IMR-90 (cell line): ENCODE data around the gene COA4. TPM values are rescaled to one million over a fixed set of nuclear protein-coding genes. Genes with fewer than 3 reads are reported as not detected.

Experiments used
- ATAC-seq: fragments of 200-7000 bp; cut with Tn5 transposase; 2 replicates; pipeline ENCODE4 v1.9.1; 2020; ENCODE audit warnings: low read depth, mild to moderate bottlenecking, moderate library complexity
- BruUV-seq: library from RNA; stranded (reverse); fragments of 400-500 nt; replicated peaks from 2 replicates; lab custom pipeline; 2021; lab: Mats Ljungman, UMichigan
- CTCF ChIA-PET: fragments of 300-600 bp; formaldehyde crosslinking; extraction: SDS; loops from one replicate; lab custom pipeline; 2021; ENCODE audit warnings: antibody characterized with exemption; lab: Yijun Ruan, JAX
- POLR2A ChIA-PET: fragments of 300-600 bp; sonication (Branson Sonifier 250); formaldehyde crosslinking; loops from one replicate; lab custom pipeline; 2022; ENCODE audit warnings: antibody characterized with exemption; ENCODE audit not compliant: unreplicated experiment; lab: Charles Lee
- DNase-seq: peaks from one replicate; pipeline ENCODE4 v3.0.0; 2013
- H2AFZ ChIP-seq: replicated peaks from 2 replicates; pipeline ENCODE3; 2013; ENCODE audit warnings: low read length, mild to moderate bottlenecking; ENCODE audit not compliant: poor library complexity
- H2AK5ac ChIP-seq: 2 replicates; pipeline ENCODE4 v1.6.1; 2013; ENCODE audit warnings: low read depth, low read length, inconsistent platforms
- H2AK9ac ChIP-seq: replicated peaks from 2 replicates; pipeline ENCODE3; 2013; ENCODE audit warnings: mild to moderate bottlenecking, low read depth, low read length, moderate library complexity; ENCODE audit not compliant: poor library complexity
- H2BK120ac ChIP-seq: 2 replicates; pipeline ENCODE4 v1.6.1; 2013; ENCODE audit warnings: low read depth, low read length, inconsistent platforms
- H2BK15ac ChIP-seq: 3 replicates; pipeline ENCODE4 v1.6.1; 2013; ENCODE audit warnings: low read depth, low read length, inconsistent platforms
- H2BK20ac ChIP-seq: 2 replicates; pipeline ENCODE4 v1.6.1; 2013; ENCODE audit warnings: low read depth, mild to moderate bottlenecking, inconsistent platforms, low read length, moderate library complexity
- H2BK5ac ChIP-seq: 2 replicates; pipeline ENCODE4 v1.6.1; 2013; ENCODE audit warnings: mild to moderate bottlenecking, low read depth, low read length, inconsistent platforms; ENCODE audit not compliant: poor library complexity, severe bottlenecking
- H3K14ac ChIP-seq: replicated peaks from 2 replicates; pipeline ENCODE4 v1.6.1; 2013; ENCODE audit warnings: low read depth, low read length, inconsistent platforms
- H3K18ac ChIP-seq: 2 replicates; pipeline ENCODE4 v1.6.1; 2013; ENCODE audit warnings: low read depth, low read length, control low read depth
- H3K23ac ChIP-seq: 2 replicates; pipeline ENCODE4 v1.6.1; 2013; ENCODE audit warnings: low read depth, low read length, inconsistent platforms
- H3K27ac ChIP-seq: 2 replicates; pipeline ENCODE4 v1.5.1; 2013; ENCODE audit warnings: mild to moderate bottlenecking, control low read depth, low read length; ENCODE audit not compliant: insufficient read depth
- H3K27me3 ChIP-seq: 2 replicates; pipeline ENCODE4 v1.6.1; 2013; ENCODE audit warnings: low read length; ENCODE audit not compliant: control insufficient read depth, insufficient read depth
- H3K36me3 ChIP-seq: 2 replicates; pipeline ENCODE4 v1.6.1; 2013; ENCODE audit warnings: low read length, mixed read lengths; ENCODE audit not compliant: control insufficient read depth, insufficient read depth
- H3K4ac ChIP-seq: 2 replicates; pipeline ENCODE4 v1.6.1; 2013; ENCODE audit warnings: low read depth, low read length, inconsistent platforms
- H3K4me1 ChIP-seq: 2 replicates; pipeline ENCODE4 v1.6.1; 2013; ENCODE audit warnings: low read length, mixed read lengths; ENCODE audit not compliant: control insufficient read depth, insufficient read depth
- H3K4me2 ChIP-seq: 2 replicates; pipeline ENCODE4 v1.6.1; 2013; ENCODE audit warnings: low read depth, mild to moderate bottlenecking, control low read depth, low read length, moderate library complexity
- H3K4me3 ChIP-seq: 2 replicates; pipeline ENCODE4 v1.5.1; 2013; ENCODE audit warnings: low read depth, mild to moderate bottlenecking, control low read depth, low read length, moderate library complexity; ENCODE audit not compliant: insufficient read depth
- H3K56ac ChIP-seq: 2 replicates; pipeline ENCODE4 v1.6.1; 2013; ENCODE audit warnings: low read length, inconsistent platforms; ENCODE audit not compliant: insufficient read depth; ENCODE audit errors: extremely low read depth
- H3K79me1 ChIP-seq, 2 experiments: 2 replicates each; pipeline ENCODE4 v1.6.1; 2013; ENCODE audit warnings: low read length in 2 of 2, inconsistent platforms in 1 of 2, low read depth in 1 of 2
- H3K9ac ChIP-seq: 2 replicates; pipeline ENCODE4 v1.6.1; 2013; ENCODE audit warnings: low read depth, low read length, control low read depth
- H3K9me1 ChIP-seq: 2 replicates; pipeline ENCODE4 v1.6.1; 2013; ENCODE audit warnings: low read length, inconsistent platforms; ENCODE audit not compliant: insufficient read depth
- H3K9me3 ChIP-seq: 2 replicates; pipeline ENCODE4 v1.6.1; 2013; ENCODE audit warnings: low read length; ENCODE audit not compliant: control insufficient read depth, insufficient read depth
- H4K20me1 ChIP-seq: 2 replicates; pipeline ENCODE4 v1.6.1; 2013; ENCODE audit warnings: low read length, inconsistent platforms; ENCODE audit not compliant: insufficient read depth
- H4K5ac ChIP-seq: 2 replicates; pipeline ENCODE4 v1.6.1; 2013; ENCODE audit warnings: mild to moderate bottlenecking, low read depth, low read length, control low read depth
- H4K8ac ChIP-seq, 2 experiments: 2 replicates each; pipeline ENCODE4 v1.6.1; 2013; ENCODE audit warnings: low read depth in 2 of 2, low read length in 2 of 2, control low read depth in 1 of 2, inconsistent platforms in 1 of 2
- H4K91ac ChIP-seq: 2 replicates; pipeline ENCODE4 v1.6.1; 2013; ENCODE audit warnings: low read depth, low read length, inconsistent platforms; ENCODE audit not compliant: insufficient read depth
- BHLHE40 ChIP-seq: fragments of 150-350 bp; IDR thresholded peaks from 2 replicates; pipeline ENCODE4 v1.6.1; 2016; ENCODE audit warnings: mild to moderate bottlenecking, low read depth, low read length
- CEBPB ChIP-seq: IDR thresholded peaks from 2 replicates; pipeline ENCODE4 v1.6.1; 2012; ENCODE audit warnings: low read depth, low read length, improper control_type of control experiment
- CHD1 ChIP-seq: IDR thresholded peaks from 2 replicates; pipeline ENCODE4 v1.6.1; 2012; ENCODE audit warnings: low read depth, low read length, improper control_type of control experiment
- FOS ChIP-seq: fragments of 150-350 bp; IDR thresholded peaks from 2 replicates; pipeline ENCODE4 v1.6.1; 2016; ENCODE audit warnings: low read depth, low read length
- MAFK ChIP-seq: IDR thresholded peaks from 2 replicates; pipeline ENCODE4 v1.6.1; 2012; ENCODE audit warnings: low read depth, low read length, improper control_type of control experiment
- MAZ ChIP-seq: IDR thresholded peaks from 2 replicates; pipeline ENCODE4 v1.6.1; 2012; ENCODE audit warnings: low read depth, mild to moderate bottlenecking, low read length, improper control_type of control experiment, moderate library complexity, borderline replicate concordance
- MXI1 ChIP-seq: IDR thresholded peaks from 2 replicates; pipeline ENCODE4 v1.6.1; 2012; ENCODE audit warnings: low read depth, mild to moderate bottlenecking, low read length, moderate library complexity, borderline replicate concordance
- POLR2A ChIP-seq: IDR thresholded peaks from 2 replicates; pipeline ENCODE4 v1.6.1; 2012; ENCODE audit warnings: mild to moderate bottlenecking, low read depth, low read length
- RAD21 ChIP-seq: IDR thresholded peaks from 2 replicates; pipeline ENCODE4 v1.6.1; 2012; ENCODE audit warnings: low read length, improper control_type of control experiment
- RCOR1 ChIP-seq: IDR thresholded peaks from 2 replicates; pipeline ENCODE4 v1.6.1; 2012; ENCODE audit warnings: mild to moderate bottlenecking, low read length, improper control_type of control experiment; ENCODE audit not compliant: insufficient replicate concordance
- RFX5 ChIP-seq: IDR thresholded peaks from 2 replicates; pipeline ENCODE4 v1.8.0; 2012; ENCODE audit warnings: low read depth, mild to moderate bottlenecking, low read length, moderate library complexity
- SMC3 ChIP-seq: fragments of 150-350 bp; IDR thresholded peaks from 2 replicates; pipeline ENCODE4 v1.6.1; 2016; ENCODE audit warnings: low read depth, mild to moderate bottlenecking, antibody characterized with exemption, low read length, moderate library complexity
- WGBS, 2 experiments: methylation state at CpG; one replicate each; pipeline versions ENCODE4 v1.1.5 to v1.1.7; 2013; ENCODE audit warnings: missing lambda C conversion rate in 2 of 2; ENCODE audit not compliant: insufficient read length in 1 of 2; ENCODE audit errors: extremely low coverage in 2 of 2; 5-methylcytosine and 5-hydroxymethylcytosine counted together
- dilution Hi-C: fragments of 300-500 bp; cut with HindIII; formaldehyde crosslinking; loops from one replicate; pipeline ENCODE4 v1.14.3; 2018; ENCODE audit warnings: low sequenced_read_pairs; ENCODE audit not compliant: unreplicated experiment
- in situ Hi-C: fragments of 300-500 bp; cut with MboI; formaldehyde crosslinking; loops from 3 replicates; pipeline ENCODE4 v1.14.3; 2019; ENCODE audit warnings: low sequenced_read_pairs, inconsistent platforms, mixed read lengths
- intact Hi-C: fragments of 100-400 bp; cut with micrococcal nuclease; formaldehyde crosslinking; loops from 2 replicates; pipeline ENCODE4 v1.10.0; 2022
- polyA plus RNA-seq, 3 experiments: library from polyadenylated mRNA; depleted of rRNA; stranded (reverse); fragments of >200 nt; gene quantifications; 2 replicates each; pipeline ENCODE4 v1.2.3, GENCODE V29; 2012; ENCODE audit warnings: low replicate concordance in 1 of 3
- total RNA-seq: library from RNA; depleted of rRNA; stranded (reverse); fragments of >200 nt; gene quantifications from 2 replicates; pipeline ENCODE4 v1.2.3, GENCODE V29; 2012
- TF ChIP-seq, protein P1 (sequence below): fragments of 150-350 bp; IDR thresholded peaks from 2 replicates; pipeline ENCODE4 v1.6.1; 2017; ENCODE audit warnings: mild to moderate bottlenecking, antibody characterized with exemption, low read length, low read depth
- TF ChIP-seq, protein P2 (sequence below): fragments of 150-350 bp; IDR thresholded peaks from 2 replicates; pipeline ENCODE4 v1.6.1; 2016; ENCODE audit warnings: low read depth, mild to moderate bottlenecking, low read length, moderate library complexity, borderline replicate concordance
- TF ChIP-seq, protein P3 (sequence below): conservative IDR thresholded peaks from 2 replicates; pipeline ENCODE4 v1.5.1; 2012; ENCODE audit warnings: mild to moderate bottlenecking, low read depth, low read length, improper control_type of control experiment

The COA4 gene
- total and polyA plus RNA-seq, 2 of the 4 experiments (the other 2 are of a cell fraction), result 78.0 to 97.4 TPM

DNA sequence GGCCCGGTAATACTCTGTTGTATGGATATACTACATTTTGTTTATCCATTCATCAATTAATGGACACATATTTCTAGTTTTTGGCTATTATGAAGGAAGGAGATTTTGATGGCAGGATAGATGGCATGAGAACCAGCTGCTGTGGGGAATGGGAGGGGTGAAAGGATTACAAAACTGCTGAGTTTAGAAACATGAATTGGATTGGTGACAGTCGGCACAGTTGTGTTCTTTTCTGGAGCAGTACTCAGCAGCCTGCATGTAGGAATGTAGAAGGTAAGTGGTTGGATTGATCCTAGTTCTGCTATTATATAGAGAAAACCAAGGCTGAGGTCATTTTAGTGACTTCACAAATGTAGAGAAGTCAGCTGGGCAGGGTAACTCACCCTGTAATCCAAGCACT lies 7.2 kb upstream of the COA4 start:
- ChIA-PET CTCF (no interaction called here), POLR2A (no interaction called here)
- no peak overlapping the region for H2BK120ac ChIP-seq
- no peak overlapping the region for H2AK9ac ChIP-seq
- dilution Hi-C loops, result no loop called here
- H3K4me1 ChIP-seq, result peaks cover under 1% of the 10 kb centered on the region; the same call in 1 of the 2 replicates
- H3K9ac ChIP-seq, result no peak overlapping the region
- no peak overlapping the region for H3K4me3 ChIP-seq
- TF ChIP-seq RFX5 (no peak), CEBPB (no peak), SMC3 (no peak), CHD1 (no peak), FOS (no peak), BHLHE40 (no peak), RAD21 (no peak), MAFK (no peak), MAZ (no peak), RCOR1 (no peak), MXI1 (no peak), POLR2A (no peak)
- TF ChIP-seq, protein P1, sequence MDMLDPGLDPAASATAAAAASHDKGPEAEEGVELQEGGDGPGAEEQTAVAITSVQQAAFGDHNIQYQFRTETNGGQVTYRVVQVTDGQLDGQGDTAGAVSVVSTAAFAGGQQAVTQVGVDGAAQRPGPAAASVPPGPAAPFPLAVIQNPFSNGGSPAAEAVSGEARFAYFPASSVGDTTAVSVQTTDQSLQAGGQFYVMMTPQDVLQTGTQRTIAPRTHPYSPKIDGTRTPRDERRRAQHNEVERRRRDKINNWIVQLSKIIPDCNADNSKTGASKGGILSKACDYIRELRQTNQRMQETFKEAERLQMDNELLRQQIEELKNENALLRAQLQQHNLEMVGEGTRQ, result no peak
- TF ChIP-seq, protein P2, sequence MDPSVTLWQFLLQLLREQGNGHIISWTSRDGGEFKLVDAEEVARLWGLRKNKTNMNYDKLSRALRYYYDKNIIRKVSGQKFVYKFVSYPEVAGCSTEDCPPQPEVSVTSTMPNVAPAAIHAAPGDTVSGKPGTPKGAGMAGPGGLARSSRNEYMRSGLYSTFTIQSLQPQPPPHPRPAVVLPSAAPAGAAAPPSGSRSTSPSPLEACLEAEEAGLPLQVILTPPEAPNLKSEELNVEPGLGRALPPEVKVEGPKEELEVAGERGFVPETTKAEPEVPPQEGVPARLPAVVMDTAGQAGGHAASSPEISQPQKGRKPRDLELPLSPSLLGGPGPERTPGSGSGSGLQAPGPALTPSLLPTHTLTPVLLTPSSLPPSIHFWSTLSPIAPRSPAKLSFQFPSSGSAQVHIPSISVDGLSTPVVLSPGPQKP, result no peak
- TF ChIP-seq, protein P3, sequence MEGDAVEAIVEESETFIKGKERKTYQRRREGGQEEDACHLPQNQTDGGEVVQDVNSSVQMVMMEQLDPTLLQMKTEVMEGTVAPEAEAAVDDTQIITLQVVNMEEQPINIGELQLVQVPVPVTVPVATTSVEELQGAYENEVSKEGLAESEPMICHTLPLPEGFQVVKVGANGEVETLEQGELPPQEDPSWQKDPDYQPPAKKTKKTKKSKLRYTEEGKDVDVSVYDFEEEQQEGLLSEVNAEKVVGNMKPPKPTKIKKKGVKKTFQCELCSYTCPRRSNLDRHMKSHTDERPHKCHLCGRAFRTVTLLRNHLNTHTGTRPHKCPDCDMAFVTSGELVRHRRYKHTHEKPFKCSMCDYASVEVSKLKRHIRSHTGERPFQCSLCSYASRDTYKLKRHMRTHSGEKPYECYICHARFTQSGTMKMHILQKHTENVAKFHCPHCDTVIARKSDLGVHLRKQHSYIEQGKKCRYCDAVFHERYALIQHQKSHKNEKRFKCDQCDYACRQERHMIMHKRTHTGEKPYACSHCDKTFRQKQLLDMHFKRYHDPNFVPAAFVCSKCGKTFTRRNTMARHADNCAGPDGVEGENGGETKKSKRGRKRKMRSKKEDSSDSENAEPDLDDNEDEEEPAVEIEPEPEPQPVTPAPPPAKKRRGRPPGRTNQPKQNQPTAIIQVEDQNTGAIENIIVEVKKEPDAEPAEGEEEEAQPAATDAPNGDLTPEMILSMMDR, result no peak
- no peak overlapping the region for H2AK5ac ChIP-seq
- no peak overlapping the region for H3K27ac ChIP-seq
- in situ Hi-C loops, result no loop called here
- H4K8ac ChIP-seq, result no peak overlapping the region
- H4K20me1 ChIP-seq, result no peaks in the 10 kb centered on the region
- BruUV-seq, result no TSS peak
- H3K4me2 ChIP-seq, result no peak overlapping the region
- no peak overlapping the region for H3K4ac ChIP-seq
- DNase-seq (no peak), ATAC-seq (no peak)
- H3K56ac ChIP-seq, result no peak overlapping the region
- H3K14ac ChIP-seq, result no peak overlapping the region
- peaks cover 2 to 10% of the 10 kb centered on the region in 2 experiments; a peak in 2 of 4 replicates for H3K79me1 ChIP-seq
- H4K91ac ChIP-seq, result no peak overlapping the region
- H2BK15ac ChIP-seq, result no peak overlapping the region
- H2BK20ac ChIP-seq, result no peak overlapping the region
- H3K27me3 ChIP-seq, result no peaks in the 10 kb centered on the region
- no peaks in the 10 kb centered on the region for H3K9me3 ChIP-seq
- no peak overlapping the region for H4K5ac ChIP-seq
- H3K9me1 ChIP-seq, result peaks cover 3% of the 10 kb centered on the region; the same call in 1 of the 2 replicates
- H3K18ac ChIP-seq, result no peak overlapping the region
- no peak overlapping the region for H3K23ac ChIP-seq
- no peak overlapping the region for H2AFZ ChIP-seq
- intact Hi-C loops, result no loop called here
- H3K36me3 ChIP-seq, result peaks cover 4% of the 10 kb centered on the region
- no CpG with 5 or more reads among the region's 2 CpGs for WGBS, 2 experiments
- no peak overlapping the region for H2BK5ac ChIP-seq
